Measurements from ENCODE around the gene MAOB.

DNA sequence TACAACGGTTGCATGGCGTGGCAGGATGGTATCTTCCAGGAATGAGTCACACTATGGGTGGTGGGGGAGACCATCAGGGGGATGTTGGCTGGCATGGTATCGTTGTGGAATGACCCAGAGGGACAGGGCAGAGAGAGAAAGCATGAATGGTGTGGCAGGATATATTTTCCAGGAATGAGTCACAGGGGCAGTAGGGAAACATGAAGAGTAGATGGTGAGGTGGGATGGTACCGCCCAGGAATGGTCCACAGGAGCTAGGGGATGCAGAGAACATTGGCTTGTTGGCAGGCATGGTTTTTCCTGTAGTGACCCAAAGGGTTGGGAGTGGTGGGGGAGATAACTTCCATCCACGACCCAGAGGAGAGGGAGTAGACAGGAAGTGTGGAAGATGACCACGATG is 163.7 kb downstream of the MAOB start:
- TF ChIP-seq EZH2 (IDR thresholded peaks at IDR 0.05; ENCODE audit: low read length, unreplicated experiment) (no peak), EZH2phosphoT487 (IDR thresholded peaks at IDR 0.05; ENCODE audit: borderline replicate concordance, low read length) (no peak)
- TF ChIP-seq, protein P1, sequence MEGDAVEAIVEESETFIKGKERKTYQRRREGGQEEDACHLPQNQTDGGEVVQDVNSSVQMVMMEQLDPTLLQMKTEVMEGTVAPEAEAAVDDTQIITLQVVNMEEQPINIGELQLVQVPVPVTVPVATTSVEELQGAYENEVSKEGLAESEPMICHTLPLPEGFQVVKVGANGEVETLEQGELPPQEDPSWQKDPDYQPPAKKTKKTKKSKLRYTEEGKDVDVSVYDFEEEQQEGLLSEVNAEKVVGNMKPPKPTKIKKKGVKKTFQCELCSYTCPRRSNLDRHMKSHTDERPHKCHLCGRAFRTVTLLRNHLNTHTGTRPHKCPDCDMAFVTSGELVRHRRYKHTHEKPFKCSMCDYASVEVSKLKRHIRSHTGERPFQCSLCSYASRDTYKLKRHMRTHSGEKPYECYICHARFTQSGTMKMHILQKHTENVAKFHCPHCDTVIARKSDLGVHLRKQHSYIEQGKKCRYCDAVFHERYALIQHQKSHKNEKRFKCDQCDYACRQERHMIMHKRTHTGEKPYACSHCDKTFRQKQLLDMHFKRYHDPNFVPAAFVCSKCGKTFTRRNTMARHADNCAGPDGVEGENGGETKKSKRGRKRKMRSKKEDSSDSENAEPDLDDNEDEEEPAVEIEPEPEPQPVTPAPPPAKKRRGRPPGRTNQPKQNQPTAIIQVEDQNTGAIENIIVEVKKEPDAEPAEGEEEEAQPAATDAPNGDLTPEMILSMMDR (conservative IDR thresholded peaks at IDR 0.05; ENCODE audit: low read depth, low read length): no peak

Data from PC-3 (cell line).